ENCODE measurements around the gene WDTC1. TPM values are rescaled to one million over a fixed set of nuclear protein-coding genes. Genes with fewer than 3 reads are reported as not detected.
A peak's percentile ranks its signal among the peaks of the same experiment; 100 is the strongest.

Gene WDTC1
- total RNA-seq, 1 experiment from 2014 or later: 20.1 TPM

DNA sequence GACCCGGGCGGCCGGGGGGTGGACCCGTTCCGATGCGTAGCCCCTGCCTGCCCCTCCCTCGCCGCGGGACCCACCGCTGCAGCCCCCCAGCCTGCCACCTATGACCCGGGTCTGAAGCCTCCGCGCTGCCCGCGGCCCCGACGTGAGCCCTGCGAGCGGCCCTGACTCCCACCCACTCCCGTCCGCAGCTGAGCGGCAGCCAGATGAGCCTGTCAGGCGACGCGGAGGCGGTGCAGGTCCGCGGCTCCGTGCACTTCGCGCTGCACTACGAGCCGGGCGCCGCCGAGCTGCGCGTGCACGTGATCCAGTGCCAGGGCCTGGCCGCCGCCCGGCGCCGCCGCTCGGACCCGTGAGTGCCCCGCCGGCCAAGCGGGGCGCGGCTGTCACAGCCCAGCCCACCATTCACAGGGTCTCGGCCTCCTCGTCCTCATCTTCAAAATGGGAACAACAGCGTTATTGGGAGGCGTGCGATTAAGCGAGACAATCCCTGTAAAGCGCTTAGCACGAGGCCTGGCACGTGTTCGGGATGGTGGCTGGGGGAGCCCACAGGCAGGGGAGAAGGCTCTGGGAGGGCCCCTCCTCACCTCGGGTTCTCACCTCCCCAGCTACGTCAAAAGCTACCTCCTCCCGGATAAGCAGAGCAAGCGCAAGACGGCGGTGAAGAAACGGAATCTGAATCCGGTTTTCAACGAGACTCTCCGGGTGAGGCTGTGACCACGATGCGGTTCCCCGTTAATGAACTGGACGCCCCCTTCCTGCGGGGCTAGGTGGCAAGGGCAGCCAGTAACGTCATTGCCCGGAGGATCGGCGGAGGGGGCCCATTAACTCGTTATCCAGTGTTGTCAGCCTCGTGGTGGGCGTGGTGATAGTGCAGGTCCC lies 115.6 kb downstream of the WDTC1 start (continued):
- TF ChIP-seq, protein P1, sequence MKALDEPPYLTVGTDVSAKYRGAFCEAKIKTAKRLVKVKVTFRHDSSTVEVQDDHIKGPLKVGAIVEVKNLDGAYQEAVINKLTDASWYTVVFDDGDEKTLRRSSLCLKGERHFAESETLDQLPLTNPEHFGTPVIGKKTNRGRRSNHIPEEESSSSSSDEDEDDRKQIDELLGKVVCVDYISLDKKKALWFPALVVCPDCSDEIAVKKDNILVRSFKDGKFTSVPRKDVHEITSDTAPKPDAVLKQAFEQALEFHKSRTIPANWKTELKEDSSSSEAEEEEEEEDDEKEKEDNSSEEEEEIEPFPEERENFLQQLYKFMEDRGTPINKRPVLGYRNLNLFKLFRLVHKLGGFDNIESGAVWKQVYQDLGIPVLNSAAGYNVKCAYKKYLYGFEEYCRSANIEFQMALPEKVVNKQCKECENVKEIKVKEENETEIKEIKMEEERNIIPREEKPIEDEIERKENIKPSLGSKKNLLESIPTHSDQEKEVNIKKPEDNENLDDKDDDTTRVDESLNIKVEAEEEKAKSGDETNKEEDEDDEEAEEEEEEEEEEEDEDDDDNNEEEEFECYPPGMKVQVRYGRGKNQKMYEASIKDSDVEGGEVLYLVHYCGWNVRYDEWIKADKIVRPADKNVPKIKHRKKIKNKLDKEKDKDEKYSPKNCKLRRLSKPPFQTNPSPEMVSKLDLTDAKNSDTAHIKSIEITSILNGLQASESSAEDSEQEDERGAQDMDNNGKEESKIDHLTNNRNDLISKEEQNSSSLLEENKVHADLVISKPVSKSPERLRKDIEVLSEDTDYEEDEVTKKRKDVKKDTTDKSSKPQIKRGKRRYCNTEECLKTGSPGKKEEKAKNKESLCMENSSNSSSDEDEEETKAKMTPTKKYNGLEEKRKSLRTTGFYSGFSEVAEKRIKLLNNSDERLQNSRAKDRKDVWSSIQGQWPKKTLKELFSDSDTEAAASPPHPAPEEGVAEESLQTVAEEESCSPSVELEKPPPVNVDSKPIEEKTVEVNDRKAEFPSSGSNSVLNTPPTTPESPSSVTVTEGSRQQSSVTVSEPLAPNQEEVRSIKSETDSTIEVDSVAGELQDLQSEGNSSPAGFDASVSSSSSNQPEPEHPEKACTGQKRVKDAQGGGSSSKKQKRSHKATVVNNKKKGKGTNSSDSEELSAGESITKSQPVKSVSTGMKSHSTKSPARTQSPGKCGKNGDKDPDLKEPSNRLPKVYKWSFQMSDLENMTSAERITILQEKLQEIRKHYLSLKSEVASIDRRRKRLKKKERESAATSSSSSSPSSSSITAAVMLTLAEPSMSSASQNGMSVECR (CRISPR knock-in tag; IDR thresholded peaks at IDR 0.05; ENCODE audit: borderline replicate concordance): peak; percentile 41; the same call in 1 of the 2 replicates
- TF ChIP-seq ZSCAN18 (CRISPR knock-in tag; IDR thresholded peaks at IDR 0.05): no peak
- TF ChIP-seq, protein P2, sequence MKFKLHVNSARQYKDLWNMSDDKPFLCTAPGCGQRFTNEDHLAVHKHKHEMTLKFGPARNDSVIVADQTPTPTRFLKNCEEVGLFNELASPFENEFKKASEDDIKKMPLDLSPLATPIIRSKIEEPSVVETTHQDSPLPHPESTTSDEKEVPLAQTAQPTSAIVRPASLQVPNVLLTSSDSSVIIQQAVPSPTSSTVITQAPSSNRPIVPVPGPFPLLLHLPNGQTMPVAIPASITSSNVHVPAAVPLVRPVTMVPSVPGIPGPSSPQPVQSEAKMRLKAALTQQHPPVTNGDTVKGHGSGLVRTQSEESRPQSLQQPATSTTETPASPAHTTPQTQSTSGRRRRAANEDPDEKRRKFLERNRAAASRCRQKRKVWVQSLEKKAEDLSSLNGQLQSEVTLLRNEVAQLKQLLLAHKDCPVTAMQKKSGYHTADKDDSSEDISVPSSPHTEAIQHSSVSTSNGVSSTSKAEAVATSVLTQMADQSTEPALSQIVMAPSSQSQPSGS (CRISPR knock-in tag; IDR thresholded peaks at IDR 0.05; ENCODE audit: borderline replicate concordance, low read depth): peak; percentile 56; the same call in 1 of the 2 replicates
- TF ChIP-seq GRHL2 (CRISPR knock-in tag; IDR thresholded peaks at IDR 0.05; ENCODE audit: insufficient replicate concordance, severe bottlenecking): no peak
- TF ChIP-seq ZNF423 (CRISPR knock-in tag; IDR thresholded peaks at IDR 0.05): no peak
- TF ChIP-seq, protein P3, sequence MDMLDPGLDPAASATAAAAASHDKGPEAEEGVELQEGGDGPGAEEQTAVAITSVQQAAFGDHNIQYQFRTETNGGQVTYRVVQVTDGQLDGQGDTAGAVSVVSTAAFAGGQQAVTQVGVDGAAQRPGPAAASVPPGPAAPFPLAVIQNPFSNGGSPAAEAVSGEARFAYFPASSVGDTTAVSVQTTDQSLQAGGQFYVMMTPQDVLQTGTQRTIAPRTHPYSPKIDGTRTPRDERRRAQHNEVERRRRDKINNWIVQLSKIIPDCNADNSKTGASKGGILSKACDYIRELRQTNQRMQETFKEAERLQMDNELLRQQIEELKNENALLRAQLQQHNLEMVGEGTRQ (CRISPR knock-in tag; IDR thresholded peaks at IDR 0.05): peak; percentile 88
- TF ChIP-seq, protein P4, sequence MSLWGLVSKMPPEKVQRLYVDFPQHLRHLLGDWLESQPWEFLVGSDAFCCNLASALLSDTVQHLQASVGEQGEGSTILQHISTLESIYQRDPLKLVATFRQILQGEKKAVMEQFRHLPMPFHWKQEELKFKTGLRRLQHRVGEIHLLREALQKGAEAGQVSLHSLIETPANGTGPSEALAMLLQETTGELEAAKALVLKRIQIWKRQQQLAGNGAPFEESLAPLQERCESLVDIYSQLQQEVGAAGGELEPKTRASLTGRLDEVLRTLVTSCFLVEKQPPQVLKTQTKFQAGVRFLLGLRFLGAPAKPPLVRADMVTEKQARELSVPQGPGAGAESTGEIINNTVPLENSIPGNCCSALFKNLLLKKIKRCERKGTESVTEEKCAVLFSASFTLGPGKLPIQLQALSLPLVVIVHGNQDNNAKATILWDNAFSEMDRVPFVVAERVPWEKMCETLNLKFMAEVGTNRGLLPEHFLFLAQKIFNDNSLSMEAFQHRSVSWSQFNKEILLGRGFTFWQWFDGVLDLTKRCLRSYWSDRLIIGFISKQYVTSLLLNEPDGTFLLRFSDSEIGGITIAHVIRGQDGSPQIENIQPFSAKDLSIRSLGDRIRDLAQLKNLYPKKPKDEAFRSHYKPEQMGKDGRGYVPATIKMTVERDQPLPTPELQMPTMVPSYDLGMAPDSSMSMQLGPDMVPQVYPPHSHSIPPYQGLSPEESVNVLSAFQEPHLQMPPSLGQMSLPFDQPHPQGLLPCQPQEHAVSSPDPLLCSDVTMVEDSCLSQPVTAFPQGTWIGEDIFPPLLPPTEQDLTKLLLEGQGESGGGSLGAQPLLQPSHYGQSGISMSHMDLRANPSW (CRISPR knock-in tag; conservative IDR thresholded peaks at IDR 0.05; ENCODE audit: low read depth): no peak
- TF ChIP-seq ETV6 (CRISPR knock-in tag; IDR thresholded peaks at IDR 0.05): peak; percentile 69; the same call in 1 of the 2 replicates
- TF ChIP-seq NFYB (CRISPR knock-in tag; conservative IDR thresholded peaks at IDR 0.05; ENCODE audit: low read depth): peak; percentile 82
- peak; percentile 81; the same call in 1 of the 2 replicates for TF ChIP-seq ZNF232 (CRISPR knock-in tag; IDR thresholded peaks at IDR 0.05)
- TF ChIP-seq, protein P5, sequence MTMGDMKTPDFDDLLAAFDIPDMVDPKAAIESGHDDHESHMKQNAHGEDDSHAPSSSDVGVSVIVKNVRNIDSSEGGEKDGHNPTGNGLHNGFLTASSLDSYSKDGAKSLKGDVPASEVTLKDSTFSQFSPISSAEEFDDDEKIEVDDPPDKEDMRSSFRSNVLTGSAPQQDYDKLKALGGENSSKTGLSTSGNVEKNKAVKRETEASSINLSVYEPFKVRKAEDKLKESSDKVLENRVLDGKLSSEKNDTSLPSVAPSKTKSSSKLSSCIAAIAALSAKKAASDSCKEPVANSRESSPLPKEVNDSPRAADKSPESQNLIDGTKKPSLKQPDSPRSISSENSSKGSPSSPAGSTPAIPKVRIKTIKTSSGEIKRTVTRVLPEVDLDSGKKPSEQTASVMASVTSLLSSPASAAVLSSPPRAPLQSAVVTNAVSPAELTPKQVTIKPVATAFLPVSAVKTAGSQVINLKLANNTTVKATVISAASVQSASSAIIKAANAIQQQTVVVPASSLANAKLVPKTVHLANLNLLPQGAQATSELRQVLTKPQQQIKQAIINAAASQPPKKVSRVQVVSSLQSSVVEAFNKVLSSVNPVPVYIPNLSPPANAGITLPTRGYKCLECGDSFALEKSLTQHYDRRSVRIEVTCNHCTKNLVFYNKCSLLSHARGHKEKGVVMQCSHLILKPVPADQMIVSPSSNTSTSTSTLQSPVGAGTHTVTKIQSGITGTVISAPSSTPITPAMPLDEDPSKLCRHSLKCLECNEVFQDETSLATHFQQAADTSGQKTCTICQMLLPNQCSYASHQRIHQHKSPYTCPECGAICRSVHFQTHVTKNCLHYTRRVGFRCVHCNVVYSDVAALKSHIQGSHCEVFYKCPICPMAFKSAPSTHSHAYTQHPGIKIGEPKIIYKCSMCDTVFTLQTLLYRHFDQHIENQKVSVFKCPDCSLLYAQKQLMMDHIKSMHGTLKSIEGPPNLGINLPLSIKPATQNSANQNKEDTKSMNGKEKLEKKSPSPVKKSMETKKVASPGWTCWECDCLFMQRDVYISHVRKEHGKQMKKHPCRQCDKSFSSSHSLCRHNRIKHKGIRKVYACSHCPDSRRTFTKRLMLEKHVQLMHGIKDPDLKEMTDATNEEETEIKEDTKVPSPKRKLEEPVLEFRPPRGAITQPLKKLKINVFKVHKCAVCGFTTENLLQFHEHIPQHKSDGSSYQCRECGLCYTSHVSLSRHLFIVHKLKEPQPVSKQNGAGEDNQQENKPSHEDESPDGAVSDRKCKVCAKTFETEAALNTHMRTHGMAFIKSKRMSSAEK (CRISPR knock-in tag; IDR thresholded peaks at IDR 0.05; ENCODE audit: borderline replicate concordance): no peak; the same call in 1 of the 2 replicates
- no peak for TF ChIP-seq RORB (CRISPR knock-in tag; IDR thresholded peaks at IDR 0.05)
- TF ChIP-seq NR2C2 (CRISPR knock-in tag; IDR thresholded peaks at IDR 0.05): no peak; the same call in 1 of the 2 replicates
- no peak for TF ChIP-seq SOX15 (CRISPR knock-in tag; IDR thresholded peaks at IDR 0.05)
- TF ChIP-seq EMX1 (CRISPR knock-in tag; IDR thresholded peaks at IDR 0.05): no peak; the same call in none of the 2 replicates
- peak; percentile 93 for TF ChIP-seq SMAD3 (CRISPR knock-in tag; IDR thresholded peaks at IDR 0.05; ENCODE audit: borderline replicate concordance)
- TF ChIP-seq, protein P6, sequence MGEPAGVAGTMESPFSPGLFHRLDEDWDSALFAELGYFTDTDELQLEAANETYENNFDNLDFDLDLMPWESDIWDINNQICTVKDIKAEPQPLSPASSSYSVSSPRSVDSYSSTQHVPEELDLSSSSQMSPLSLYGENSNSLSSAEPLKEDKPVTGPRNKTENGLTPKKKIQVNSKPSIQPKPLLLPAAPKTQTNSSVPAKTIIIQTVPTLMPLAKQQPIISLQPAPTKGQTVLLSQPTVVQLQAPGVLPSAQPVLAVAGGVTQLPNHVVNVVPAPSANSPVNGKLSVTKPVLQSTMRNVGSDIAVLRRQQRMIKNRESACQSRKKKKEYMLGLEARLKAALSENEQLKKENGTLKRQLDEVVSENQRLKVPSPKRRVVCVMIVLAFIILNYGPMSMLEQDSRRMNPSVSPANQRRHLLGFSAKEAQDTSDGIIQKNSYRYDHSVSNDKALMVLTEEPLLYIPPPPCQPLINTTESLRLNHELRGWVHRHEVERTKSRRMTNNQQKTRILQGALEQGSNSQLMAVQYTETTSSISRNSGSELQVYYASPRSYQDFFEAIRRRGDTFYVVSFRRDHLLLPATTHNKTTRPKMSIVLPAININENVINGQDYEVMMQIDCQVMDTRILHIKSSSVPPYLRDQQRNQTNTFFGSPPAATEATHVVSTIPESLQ (CRISPR knock-in tag; IDR thresholded peaks at IDR 0.05): no peak
- peak; percentile 83; the same call in 1 of the 2 replicates for TF ChIP-seq JUN (CRISPR knock-in tag; IDR thresholded peaks at IDR 0.05)
- TF ChIP-seq SP1 (CRISPR knock-in tag; conservative IDR thresholded peaks at IDR 0.05): peak; percentile 82
